Karpas-422 (cell line): ENCODE measurements around the gene C6orf58. TPM values are rescaled to one million over a fixed set of nuclear protein-coding genes. Genes with fewer than 3 reads are reported as not detected.
"Not testable (repeated sequence)": the region's sequence is repeated elsewhere in the genome, so short reads cannot be mapped to it uniquely, and the experiment has no call there.

Experiments
- DNase-seq: peaks from one replicate; pipeline ENCODE4 v3.0.0-alpha.2; 2015
- H2AFZ ChIP-seq: fragments of 200-600 bp; sonication (generic); 2 replicates; pipeline ENCODE4 v1.6.1; 2014; ENCODE audit warnings: antibody characterized with exemption, low read length, mixed read lengths
- H3K27ac ChIP-seq: fragments of 200-600 bp; sonication (generic); 2 replicates; pipeline ENCODE4 v1.5.1; 2014; ENCODE audit warnings: mild to moderate bottlenecking, low read length, moderate library complexity
- H3K27me3 ChIP-seq: fragments of 200-600 bp; sonication (generic); 2 replicates; pipeline ENCODE4 v1.6.1; 2014; ENCODE audit warnings: low read length, mixed read lengths
- H3K36me3 ChIP-seq: fragments of 200-600 bp; sonication (generic); 2 replicates; pipeline ENCODE4 v1.6.1; 2014; ENCODE audit warnings: low read length, mixed read lengths; ENCODE audit not compliant: insufficient read depth
- H3K4me1 ChIP-seq: fragments of 200-600 bp; sonication (generic); 2 replicates; pipeline ENCODE4 v1.6.1; 2014; ENCODE audit warnings: mild to moderate bottlenecking, low read length, mixed read lengths
- H3K4me2 ChIP-seq: fragments of 200-600 bp; sonication (generic); 2 replicates; pipeline ENCODE4 v1.6.1; 2014; ENCODE audit warnings: low read length, low read depth, mild to moderate bottlenecking; ENCODE audit not compliant: poor library complexity, severe bottlenecking
- H3K4me3 ChIP-seq: fragments of 200-600 bp; sonication (generic); 2 replicates; pipeline ENCODE4 v1.5.1; 2014; ENCODE audit warnings: mild to moderate bottlenecking, antibody characterized with exemption, low read length, mixed read lengths
- H3K79me2 ChIP-seq: fragments of 200-600 bp; sonication (generic); 2 replicates; pipeline ENCODE4 v1.6.1; 2014; ENCODE audit warnings: mild to moderate bottlenecking, low read length, mixed read lengths
- H3K9ac ChIP-seq: fragments of 200-600 bp; sonication (generic); 2 replicates; pipeline ENCODE4 v1.6.0; 2014; ENCODE audit warnings: low read length
- H3K9me2 ChIP-seq: fragments of 200-600 bp; sonication (generic), shearing (Covaris generic); replicated peaks from 2 replicates; pipeline ENCODE4 v1.6.0; 2014; ENCODE audit warnings: mild to moderate bottlenecking, low read length, moderate library complexity; ENCODE audit not compliant: insufficient read depth
- H3K9me3 ChIP-seq: fragments of 300-700, 200-600 bp; sonication (generic); 2 replicates; pipeline ENCODE4 v1.6.1; 2014; ENCODE audit warnings: low read length, mixed read lengths
- H4K20me1 ChIP-seq: fragments of 200-600 bp; sonication (generic); 2 replicates; pipeline ENCODE4 v1.6.1; 2014; ENCODE audit warnings: mild to moderate bottlenecking, antibody characterized with exemption, low read length, low read depth; ENCODE audit not compliant: insufficient read depth
- total RNA-seq: library from RNA; depleted of rRNA; stranded (reverse); fragments of >200 nt; shearing (Covaris generic); gene quantifications from 2 replicates; pipeline ENCODE4 v1.2.3, GENCODE V29; 2014; ENCODE audit warnings: low replicate concordance

C6orf58 gene
- total RNA-seq, 1 experiment from 2014 or later: not detected

DNA sequence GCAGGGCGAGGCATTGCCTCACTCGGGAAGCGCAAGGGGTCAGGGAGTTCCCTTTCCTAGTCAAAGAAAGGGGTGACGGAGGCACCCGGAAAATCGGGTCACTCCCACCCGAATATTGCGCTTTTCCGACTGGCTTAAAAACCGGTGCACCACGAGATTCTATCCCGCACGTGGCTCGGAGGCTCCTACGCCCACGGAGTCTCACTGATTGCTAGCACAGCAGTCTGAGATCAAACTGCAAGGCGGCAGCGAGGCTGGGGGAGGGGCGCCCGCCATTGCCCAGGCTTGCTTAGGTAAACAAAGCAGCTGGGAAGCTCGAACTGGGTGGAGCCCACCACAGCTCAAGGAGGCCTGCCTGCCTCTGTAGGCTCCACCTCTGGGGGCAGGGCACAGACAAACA lies 16.5 kb downstream of the C6orf58 start:
- H3K36me3 ChIP-seq, H4K20me1 ChIP-seq, H3K9ac ChIP-seq, H3K27me3 ChIP-seq, H3K4me1 ChIP-seq, H3K79me2 ChIP-seq, DNase-seq, H2AFZ ChIP-seq, H3K9me3 ChIP-seq, H3K4me2 ChIP-seq, H3K27ac ChIP-seq, H3K9me2 ChIP-seq, H3K4me3 ChIP-seq: not testable (repeated sequence)

DNA sequence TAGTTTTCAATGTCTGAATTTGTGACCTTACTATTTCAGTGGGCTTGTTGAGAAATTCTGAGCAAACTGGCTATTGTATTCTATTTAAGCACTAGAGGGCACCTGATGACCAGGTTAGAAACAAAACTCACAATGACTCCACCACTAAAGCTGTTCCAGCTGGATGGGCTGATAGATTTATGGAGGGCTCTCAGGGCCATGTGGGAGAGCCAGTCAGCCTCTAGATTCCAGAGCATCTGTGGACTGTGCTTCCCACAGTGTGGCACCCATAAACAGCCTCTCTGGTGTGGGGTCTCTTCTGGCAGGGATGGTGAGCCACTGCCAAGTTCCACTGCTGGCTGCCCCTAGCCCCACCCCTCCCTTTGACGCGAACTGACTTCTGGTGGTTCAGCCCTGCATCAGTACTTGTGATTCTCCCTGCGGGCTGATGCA lies 29.2 kb downstream of the C6orf58 start:
- Histone ChIP-seq H3K9ac (no peak overlapping the region), H3K4me1 (no peaks in the 10 kb centered on the region), H4K20me1 (no peaks in the 10 kb centered on the region), H2AFZ (no peak overlapping the region), H3K9me3 (no peaks in the 10 kb centered on the region), H3K4me2 (no peak overlapping the region), H3K4me3 (no peak overlapping the region), H3K27ac (no peak overlapping the region), H3K79me2 (no peaks in the 10 kb centered on the region), H3K27me3 (no peaks in the 10 kb centered on the region), H3K9me2 (no peaks in the 10 kb centered on the region), H3K36me3 (no peaks in the 10 kb centered on the region)
- peak; percentile 42 for DNase-seq

DNA sequence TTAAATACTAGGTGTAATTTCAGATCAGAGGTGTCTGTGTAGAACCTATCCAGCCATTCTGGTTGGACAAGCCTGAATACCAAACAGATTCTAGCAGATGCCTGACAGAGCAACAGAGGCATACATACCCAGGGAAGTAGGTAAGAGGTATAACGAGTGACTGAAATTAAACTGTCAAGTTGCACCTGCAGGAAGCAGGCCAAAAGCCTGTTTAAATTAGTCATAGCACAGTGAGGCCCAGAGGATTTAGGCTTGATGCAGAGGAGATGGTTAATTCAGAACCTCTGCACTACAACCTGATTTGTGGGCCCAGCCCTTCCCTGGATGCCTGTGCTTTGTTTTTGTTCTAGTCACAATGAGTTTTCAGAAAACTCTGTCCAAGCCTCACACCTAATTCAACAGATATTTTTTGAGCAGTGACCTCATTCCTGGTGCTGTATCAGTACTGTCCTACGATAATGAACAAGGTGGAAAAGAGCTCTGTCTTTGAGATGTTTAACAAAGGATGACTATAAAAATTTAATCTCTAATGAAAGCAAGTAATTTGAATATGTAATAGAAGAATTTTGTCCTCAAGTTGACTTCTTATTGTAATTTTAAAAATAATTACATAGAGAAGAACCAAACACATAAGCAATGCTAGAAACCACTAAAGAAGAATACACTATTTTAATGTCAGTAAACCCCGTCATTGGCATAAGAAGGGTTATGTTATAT lies 31.7 kb downstream of the C6orf58 start:
- no peaks in the 10 kb centered on the region for H3K36me3 ChIP-seq
- H3K9ac ChIP-seq: no peak overlapping the region
- no peak overlapping the region for H3K4me2 ChIP-seq
- no peaks in the 10 kb centered on the region for H3K9me2 ChIP-seq
- H3K27me3 ChIP-seq: no peaks in the 10 kb centered on the region
- no peaks in the 10 kb centered on the region for H3K9me3 ChIP-seq
- H3K27ac ChIP-seq: no peak overlapping the region
- no peak overlapping the region for H3K4me3 ChIP-seq
- no peaks in the 10 kb centered on the region for H3K4me1 ChIP-seq
- H3K79me2 ChIP-seq: no peaks in the 10 kb centered on the region
- DNase-seq: no peak
- no peak overlapping the region for H2AFZ ChIP-seq
- H4K20me1 ChIP-seq: no peaks in the 10 kb centered on the region

- H3K36me3 ChIP-seq: no peaks in the 10 kb centered on the region
- H3K9me3 ChIP-seq: no peaks in the 10 kb centered on the region
- no peak overlapping the region for H3K27ac ChIP-seq
- DNase-seq: no peak
- H3K79me2 ChIP-seq: no peaks in the 10 kb centered on the region
- H3K4me2 ChIP-seq: no peak overlapping the region
- H3K9me2 ChIP-seq: no peaks in the 10 kb centered on the region
- H2AFZ ChIP-seq: no peak overlapping the region
- no peak overlapping the region for H3K4me3 ChIP-seq
- no peaks in the 10 kb centered on the region for H4K20me1 ChIP-seq
- no peaks in the 10 kb centered on the region for H3K27me3 ChIP-seq
- H3K9ac ChIP-seq: no peak overlapping the region
- H3K4me1 ChIP-seq: no peaks in the 10 kb centered on the region
Measured at GRCh38 chr6:127618729-127619128, 41.8 kb downstream of the C6orf58 start.

DNA sequence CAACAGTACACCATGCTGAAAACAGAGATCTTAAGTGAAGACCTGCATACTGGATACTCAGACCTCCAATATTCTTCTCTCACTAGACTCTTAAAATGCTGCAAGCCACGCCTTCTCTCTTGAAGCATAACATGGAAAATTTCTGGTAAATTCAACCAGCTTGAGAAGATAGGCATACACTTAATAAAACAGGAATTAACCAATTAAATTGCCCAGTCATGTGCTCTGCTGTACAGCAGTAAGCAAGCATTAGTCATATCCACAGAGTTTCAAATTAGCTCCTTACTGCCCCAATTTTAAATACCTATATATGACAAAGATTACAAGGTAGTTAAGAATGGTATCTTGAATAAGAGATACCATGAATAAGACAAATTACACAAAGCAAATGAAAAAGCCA lies 53.8 kb downstream of the C6orf58 start:
- Histone ChIP-seq H3K9ac (no peak overlapping the region), H3K9me3 (no peaks in the 10 kb centered on the region), H3K27me3 (no peaks in the 10 kb centered on the region), H3K4me3 (no peak overlapping the region), H4K20me1 (no peaks in the 10 kb centered on the region), H3K9me2 (no peaks in the 10 kb centered on the region), H3K27ac (no peak overlapping the region), H2AFZ (no peak overlapping the region), H3K4me1 (no peaks in the 10 kb centered on the region), H3K4me2 (no peak overlapping the region), H3K36me3 (no peaks in the 10 kb centered on the region), H3K79me2 (no peaks in the 10 kb centered on the region)
- DNase-seq: no peak

- Histone ChIP-seq H3K27ac (no peak overlapping the region), H3K9ac (no peak overlapping the region), H3K9me2 (no peaks in the 10 kb centered on the region), H3K4me2 (no peak overlapping the region), H2AFZ (no peak overlapping the region), H3K9me3 (no peaks in the 10 kb centered on the region), H3K4me3 (no peak overlapping the region), H3K4me1 (no peaks in the 10 kb centered on the region), H3K79me2 (no peaks in the 10 kb centered on the region), H3K27me3 (no peaks in the 10 kb centered on the region), H4K20me1 (no peaks in the 10 kb centered on the region), H3K36me3 (no peaks in the 10 kb centered on the region)
- DNase-seq: no peak
Measured at GRCh38 chr6:127634178-127634577, 57.2 kb downstream of the C6orf58 start.

DNA sequence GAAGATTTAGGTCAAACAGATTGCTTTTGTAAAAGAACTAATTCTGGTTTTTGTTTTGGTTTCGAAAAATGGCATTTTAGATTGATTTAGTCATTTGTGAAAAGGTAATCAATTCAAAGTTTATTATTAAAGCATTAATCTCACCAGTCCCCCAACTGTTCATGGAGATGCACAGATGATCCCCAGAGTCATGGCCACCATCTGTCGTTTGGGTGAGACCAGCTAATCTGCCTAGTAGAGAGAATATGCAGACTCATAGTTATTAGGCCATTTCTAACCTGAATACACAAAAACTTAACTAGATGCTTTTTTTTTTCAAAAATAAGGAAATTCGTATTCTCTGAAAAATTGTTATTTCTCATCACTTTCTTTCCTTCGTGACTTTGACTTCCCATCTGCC lies 58.1 kb downstream of the C6orf58 start:
- H3K4me3 ChIP-seq: no peak overlapping the region
- no peak overlapping the region for H3K9ac ChIP-seq
- H3K9me3 ChIP-seq: no peaks in the 10 kb centered on the region
- no peaks in the 10 kb centered on the region for H3K27me3 ChIP-seq
- H4K20me1 ChIP-seq: no peaks in the 10 kb centered on the region
- H3K4me1 ChIP-seq: no peaks in the 10 kb centered on the region
- DNase-seq: no peak
- no peaks in the 10 kb centered on the region for H3K9me2 ChIP-seq
- no peaks in the 10 kb centered on the region for H3K79me2 ChIP-seq
- H2AFZ ChIP-seq: no peak overlapping the region
- no peak overlapping the region for H3K4me2 ChIP-seq
- no peaks in the 10 kb centered on the region for H3K36me3 ChIP-seq
- H3K27ac ChIP-seq: no peak overlapping the region

DNA sequence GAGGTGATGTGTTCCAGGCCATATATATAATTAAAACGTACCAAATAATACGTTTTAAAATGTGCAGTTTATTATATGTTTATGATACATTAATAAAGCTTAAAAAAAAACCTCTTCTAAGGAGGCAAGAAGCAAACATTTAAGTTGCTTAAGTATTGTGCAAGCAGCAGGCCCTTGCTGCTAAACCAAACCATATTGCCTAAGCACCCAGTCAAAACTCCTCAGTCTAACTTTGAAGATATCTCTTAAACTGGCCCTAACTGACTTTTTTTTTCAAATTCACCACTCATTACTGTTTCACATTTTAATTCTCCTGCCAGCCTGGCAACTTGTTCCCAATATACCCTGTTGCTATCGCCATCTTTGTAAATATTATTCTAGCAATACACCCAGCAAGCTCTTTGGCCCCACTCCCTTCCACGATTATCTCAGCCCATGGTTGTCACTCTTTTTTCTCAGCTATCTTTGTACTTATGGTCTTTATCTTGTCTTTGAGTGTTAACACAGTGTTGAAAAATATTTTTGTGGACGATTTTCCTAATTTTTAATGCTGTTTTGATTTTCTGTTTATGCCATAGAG lies 60.9 kb downstream of the C6orf58 start:
- Histone ChIP-seq H4K20me1 (no peaks in the 10 kb centered on the region), H3K9me2 (no peaks in the 10 kb centered on the region), H3K27me3 (no peaks in the 10 kb centered on the region), H3K79me2 (no peaks in the 10 kb centered on the region), H3K4me3 (no peak overlapping the region), H3K9ac (no peak overlapping the region), H3K4me2 (no peak overlapping the region), H3K36me3 (no peaks in the 10 kb centered on the region), H2AFZ (no peak overlapping the region), H3K4me1 (no peaks in the 10 kb centered on the region), H3K9me3 (no peaks in the 10 kb centered on the region), H3K27ac (no peak overlapping the region)
- DNase-seq: no peak
